MM.1S (cell line): ENCODE results near the gene MESD.

ENCODE experiments used
- CTCF ChIP-seq: fragments of 300-600 bp; sonication (generic); IDR thresholded peaks from 2 replicates; pipeline ENCODE4 v1.5.1; 2016; ENCODE audit warnings: antibody characterized with exemption, low read length, mixed read lengths
- EZH2 ChIP-seq: fragments of 300-600 bp; sonication (generic); optimal IDR thresholded peaks from 2 replicates; pipeline ENCODE3; 2017; ENCODE audit warnings: low read depth, mild to moderate bottlenecking, antibody characterized with exemption, low read length, mixed read lengths
- EZH2phosphoT487 ChIP-seq: fragments of 300-600 bp; sonication (generic); IDR thresholded peaks from 2 replicates; pipeline ENCODE4 v1.6.1; 2018; ENCODE audit warnings: antibody characterized with exemption, low read length

GRCh38 chr15:80979538-80980200 is 9.9 kb downstream of the MESD start:
- TF ChIP-seq CTCF (no peak), EZH2 (no peak), EZH2phosphoT487 (no peak)
